Muscle layer of duodenum (tissue), 2 donors: ENCODE data around the gene HOXA11.

Experiments used
- H3K27ac ChIP-seq: one replicate; pipeline ENCODE4 v1.7.0; 2013; ENCODE audit warnings: mild to moderate bottlenecking, low read length
- H3K27me3 ChIP-seq: one replicate; pipeline ENCODE4 v1.7.0; 2013; ENCODE audit warnings: low read depth, mild to moderate bottlenecking, control low read depth, low read length
- H3K36me3 ChIP-seq, 2 donors: one replicate each; pipeline ENCODE4 v1.7.0; 2013; ENCODE audit warnings: low read length in 2 of 2, control low read depth in 1 of 2, mild to moderate bottlenecking in 1 of 2; ENCODE audit not compliant: insufficient read depth in 2 of 2, control insufficient read depth in 1 of 2
- H3K4me1 ChIP-seq, 2 donors: one replicate each; pipeline ENCODE4 v1.7.0; 2013; ENCODE audit warnings: low read length in 2 of 2, mild to moderate bottlenecking in 2 of 2, control low read depth in 1 of 2, moderate library complexity in 1 of 2; ENCODE audit not compliant: insufficient read depth in 2 of 2, control insufficient read depth in 1 of 2
- H3K4me3 ChIP-seq, 2 donors: one replicate each; pipeline ENCODE4 v1.7.0; 2013; ENCODE audit warnings: low read length in 2 of 2, low read depth in 1 of 2, mild to moderate bottlenecking in 1 of 2
- H3K9me3 ChIP-seq, 2 donors: one replicate each; pipeline ENCODE4 v1.7.0; 2013; ENCODE audit warnings: low read length in 2 of 2, control low read depth in 1 of 2, mild to moderate bottlenecking in 1 of 2; ENCODE audit not compliant: control insufficient read depth in 1 of 2
- donor health status: healthy.

Gene HOXA11

DNA sequence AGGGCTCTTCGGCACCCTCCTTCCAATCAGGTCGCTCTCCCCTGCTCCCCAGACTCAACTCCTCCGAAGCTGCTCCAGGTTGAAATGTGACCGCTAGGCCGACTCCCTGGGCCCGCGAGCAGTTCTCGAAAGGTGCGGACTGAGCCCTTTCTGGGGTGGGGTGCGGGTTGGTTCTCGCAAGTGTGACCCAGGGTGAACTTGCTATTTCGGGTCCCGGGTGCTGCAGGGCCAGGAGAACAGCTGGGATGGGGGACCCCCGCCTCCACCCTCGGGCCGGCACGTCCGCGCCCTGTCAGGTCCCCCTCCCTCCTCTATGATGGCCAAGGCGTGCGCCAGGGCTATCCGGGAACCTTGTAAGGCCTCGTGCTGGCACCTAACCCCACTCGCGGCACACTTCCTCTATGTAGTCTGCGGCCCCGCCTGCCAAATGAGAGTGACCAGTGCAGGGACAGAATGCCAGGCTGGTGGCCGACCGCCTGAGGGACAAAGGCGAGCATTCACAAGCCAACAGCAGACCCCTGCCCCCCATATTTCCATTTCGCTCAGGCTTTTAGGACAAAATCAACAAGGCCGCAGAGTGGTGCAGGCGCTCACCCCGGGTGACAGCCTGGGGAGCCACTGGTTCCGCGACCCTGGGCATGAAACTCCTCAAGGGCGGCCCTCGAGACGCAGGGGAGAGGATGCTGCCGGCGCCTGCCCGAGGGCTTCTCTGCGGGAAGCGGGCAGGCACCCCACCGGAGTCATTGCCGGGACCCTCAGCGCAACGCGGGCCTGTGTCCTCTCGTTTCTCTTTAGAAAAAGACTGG lies 28.6 kb upstream of the HOXA11 start:
- peaks cover 56% of the 10 kb centered on the region for H3K27me3 ChIP-seq
- H3K9me3 ChIP-seq, result no peaks in the 10 kb centered on the region
- peaks cover 3 to 18% of the 10 kb centered on the region in 2 donors for H3K4me1 ChIP-seq
- no peaks in the 10 kb centered on the region for H3K36me3 ChIP-seq
- H3K27ac ChIP-seq, result no peak overlapping the region
- peak overlapping the region in 1 of 2 donors; percentile 32 for H3K4me3 ChIP-seq

DNA sequence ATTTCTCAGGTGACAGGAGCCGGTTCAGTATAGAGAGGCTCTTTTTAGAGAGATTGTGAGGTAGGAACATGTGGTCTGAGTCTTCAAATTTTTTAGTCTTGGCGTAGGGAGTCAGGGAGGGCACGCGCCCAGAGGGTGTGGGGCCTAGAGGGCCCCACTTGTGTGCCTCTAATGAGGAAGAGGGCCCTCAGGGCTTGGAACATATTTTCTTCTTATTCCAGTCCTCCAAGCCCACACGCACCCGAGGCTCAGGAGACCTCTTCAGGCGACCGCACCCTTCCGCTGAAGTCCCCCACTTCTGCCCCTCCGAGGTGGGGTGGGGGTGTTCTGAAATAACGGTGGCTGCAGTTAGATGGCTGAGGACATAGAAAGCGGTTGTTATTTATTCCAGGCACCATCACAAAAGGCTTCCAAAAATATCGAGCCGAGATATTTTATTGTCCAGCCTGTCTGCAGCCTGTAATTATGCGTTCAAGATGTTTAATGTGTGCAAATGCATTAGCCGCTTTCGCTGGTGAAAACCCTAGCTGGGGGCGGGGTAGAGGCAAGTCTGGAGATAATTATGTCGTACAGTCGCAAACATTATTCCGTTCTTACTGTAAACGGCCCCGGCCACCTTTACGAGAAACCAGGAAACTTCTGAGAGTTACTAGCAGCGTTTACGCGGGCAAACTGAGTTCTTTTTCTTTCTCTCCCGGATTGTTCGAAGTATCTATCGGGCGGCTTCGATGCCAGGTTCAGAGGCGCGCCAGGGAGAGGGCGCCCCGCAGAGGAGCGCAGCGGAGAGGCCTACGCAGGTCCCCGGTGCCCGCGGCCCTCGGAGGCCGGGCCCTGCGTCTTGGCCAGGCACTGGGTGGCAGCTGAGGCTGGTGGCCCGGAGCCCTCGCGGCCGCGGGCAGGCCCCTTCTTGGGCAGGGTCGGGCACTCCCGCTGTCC lies 27.7 kb upstream of the HOXA11 start:
- Histone ChIP-seq H3K4me3 (peak overlapping the region in 1 of 2 donors; percentile 32), H3K27ac (no peak overlapping the region), H3K9me3 (no peaks in the 10 kb centered on the region), H3K36me3 (no peaks in the 10 kb centered on the region), H3K4me1 (peaks cover 3 to 18% of the 10 kb centered on the region in 2 donors), H3K27me3 (peaks cover 65% of the 10 kb centered on the region)

DNA sequence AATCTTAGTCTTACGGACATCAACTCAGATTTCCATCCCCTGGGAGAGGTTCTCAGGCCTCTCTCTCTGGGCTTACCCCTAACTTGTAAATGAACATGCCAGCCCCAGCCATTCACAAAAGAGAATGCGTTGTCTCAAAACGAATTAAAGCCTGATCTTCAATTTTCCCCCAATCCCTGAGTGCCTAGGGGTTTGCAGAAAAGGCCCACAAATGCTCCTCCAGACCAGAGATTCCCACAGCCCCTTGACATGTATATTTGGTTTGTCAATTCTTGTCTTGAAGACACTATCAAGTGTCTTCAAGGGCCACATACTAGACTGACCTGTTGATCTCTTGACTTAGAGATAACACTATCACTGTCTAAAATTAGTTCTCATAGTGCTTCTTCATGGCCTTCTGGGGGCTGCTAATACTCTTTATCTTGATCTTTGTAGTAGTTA lies 26.8 kb upstream of the HOXA11 start:
- Histone ChIP-seq H3K27ac (no peak overlapping the region), H3K4me1 (peaks cover 3 to 18% of the 10 kb centered on the region in 2 donors), H3K36me3 (no peaks in the 10 kb centered on the region), H3K27me3 (peaks cover 74% of the 10 kb centered on the region), H3K9me3 (no peaks in the 10 kb centered on the region), H3K4me3 (no peak overlapping the region)

DNA sequence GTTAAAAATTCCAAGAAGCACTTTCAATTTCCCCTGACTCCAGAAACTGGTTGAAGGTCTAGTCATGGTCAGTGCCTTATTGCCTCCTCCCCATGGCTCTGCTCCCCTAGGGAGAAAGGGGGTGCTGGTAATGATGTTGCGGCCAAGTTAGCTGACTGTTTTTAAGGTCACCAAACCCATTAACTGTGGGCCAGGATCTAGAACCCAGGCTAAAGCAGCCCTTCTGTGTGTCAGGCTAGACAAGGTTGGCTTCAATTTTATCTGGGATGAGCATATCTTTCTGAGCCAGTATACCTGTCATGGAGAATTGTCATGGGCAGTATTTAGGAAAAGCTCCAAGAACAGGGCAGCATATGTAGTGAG lies 26.0 kb upstream of the HOXA11 start:
- H3K27me3 ChIP-seq, result peaks cover 82% of the 10 kb centered on the region
- no peaks in the 10 kb centered on the region for H3K9me3 ChIP-seq
- H3K27ac ChIP-seq, result no peak overlapping the region
- peaks cover 3 to 18% of the 10 kb centered on the region in 2 donors for H3K4me1 ChIP-seq
- peak overlapping the region; percentile 45 to 50 for H3K4me3 ChIP-seq
- H3K36me3 ChIP-seq, result no peaks in the 10 kb centered on the region

DNA sequence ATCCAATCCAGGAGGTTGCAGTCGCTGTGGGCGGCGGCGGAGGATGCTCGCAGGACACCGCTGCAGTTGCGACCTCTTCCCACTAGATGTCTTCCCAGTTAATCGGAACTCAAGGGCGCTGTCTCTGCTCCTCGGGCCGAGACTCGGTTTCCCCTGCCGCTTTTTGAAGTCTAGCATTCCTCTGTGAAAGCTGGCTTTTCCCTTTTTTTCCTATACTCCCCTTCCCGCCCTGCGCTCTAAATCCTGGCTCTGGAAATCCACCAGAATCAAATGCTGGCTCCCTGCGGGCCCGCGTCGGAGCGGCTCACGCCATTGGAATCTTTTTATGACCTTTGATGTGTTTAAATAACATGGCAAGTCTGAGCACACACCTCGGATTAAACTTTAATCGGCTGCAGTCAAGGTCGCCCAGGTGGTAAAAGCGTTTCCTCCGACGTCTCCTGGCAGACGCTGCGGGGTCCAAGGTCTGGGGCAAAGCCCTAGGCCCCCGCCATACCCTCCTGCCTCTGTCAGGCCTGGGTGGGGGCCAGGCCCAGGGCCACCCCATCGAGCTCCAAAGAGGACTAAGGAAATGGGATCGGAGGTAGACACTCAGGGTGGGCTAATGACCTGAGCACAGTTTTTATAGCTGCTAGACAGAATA lies 25.5 kb upstream of the HOXA11 start:
- Histone ChIP-seq H3K36me3 (no peaks in the 10 kb centered on the region), H3K9me3 (no peaks in the 10 kb centered on the region), H3K4me1 (peaks cover 3 to 18% of the 10 kb centered on the region in 2 donors), H3K4me3 (peak overlapping the region; percentile 45 to 50), H3K27ac (no peak overlapping the region), H3K27me3 (peaks cover 87% of the 10 kb centered on the region)

DNA sequence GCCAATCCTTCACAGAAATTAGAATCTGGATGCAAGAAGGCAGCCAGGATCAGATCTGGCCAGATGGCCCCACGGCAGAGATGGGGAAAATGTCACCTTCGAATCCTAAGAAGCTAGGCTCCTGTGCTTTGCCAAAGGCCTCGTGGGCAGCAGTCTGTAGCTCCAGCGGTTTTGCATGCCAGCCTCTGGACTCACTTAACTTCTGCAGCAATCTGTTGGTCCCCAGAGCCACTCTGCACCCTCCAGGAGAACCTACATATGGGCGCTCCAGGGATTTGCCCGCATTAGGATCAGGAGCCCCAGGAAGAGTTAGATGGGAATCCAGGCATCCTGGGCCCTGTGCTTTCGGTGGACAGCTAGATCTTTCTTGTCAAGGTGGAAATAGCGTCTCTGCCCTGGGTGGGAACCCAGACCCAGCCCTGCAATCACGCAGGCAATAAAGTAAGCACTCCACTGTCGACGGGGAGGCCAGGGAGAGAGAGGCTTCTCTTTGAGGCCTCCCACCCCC lies 25.0 kb upstream of the HOXA11 start:
- no peaks in the 10 kb centered on the region for H3K36me3 ChIP-seq
- peak overlapping the region in 1 of 2 donors; percentile 50 for H3K4me3 ChIP-seq
- H3K27me3 ChIP-seq, result peaks cover 92% of the 10 kb centered on the region
- H3K9me3 ChIP-seq, result no peaks in the 10 kb centered on the region
- H3K4me1 ChIP-seq, result peaks cover 3 to 23% of the 10 kb centered on the region in 2 donors
- H3K27ac ChIP-seq, result no peak overlapping the region

DNA sequence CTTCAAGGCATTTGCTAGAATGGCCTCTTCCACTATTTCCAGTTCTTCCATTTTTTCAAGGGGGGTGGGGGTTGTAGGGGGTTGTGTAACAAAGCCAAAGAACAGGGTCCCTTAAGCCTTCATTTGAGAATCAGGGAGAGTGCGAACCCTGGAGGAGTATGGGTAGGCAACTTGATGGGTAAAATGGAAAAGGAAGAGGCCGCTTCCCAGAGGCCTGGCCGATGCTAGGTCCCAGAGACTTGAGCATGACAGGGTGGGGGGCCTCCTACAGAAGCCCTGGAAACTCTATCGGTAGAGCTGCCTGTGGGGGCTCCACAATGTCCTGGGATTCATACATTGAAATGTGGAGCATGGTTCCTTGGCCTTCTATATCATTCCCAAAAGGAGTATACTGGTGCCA lies 24.0 kb upstream of the HOXA11 start:
- H3K4me1 ChIP-seq, result peaks cover 3 to 29% of the 10 kb centered on the region in 2 donors
- H3K27me3 ChIP-seq, result peaks cover 96% of the 10 kb centered on the region
- no peaks in the 10 kb centered on the region for H3K36me3 ChIP-seq
- no peak overlapping the region for H3K4me3 ChIP-seq
- no peak overlapping the region for H3K27ac ChIP-seq
- peaks cover 0 to 3% of the 10 kb centered on the region in 2 donors for H3K9me3 ChIP-seq

DNA sequence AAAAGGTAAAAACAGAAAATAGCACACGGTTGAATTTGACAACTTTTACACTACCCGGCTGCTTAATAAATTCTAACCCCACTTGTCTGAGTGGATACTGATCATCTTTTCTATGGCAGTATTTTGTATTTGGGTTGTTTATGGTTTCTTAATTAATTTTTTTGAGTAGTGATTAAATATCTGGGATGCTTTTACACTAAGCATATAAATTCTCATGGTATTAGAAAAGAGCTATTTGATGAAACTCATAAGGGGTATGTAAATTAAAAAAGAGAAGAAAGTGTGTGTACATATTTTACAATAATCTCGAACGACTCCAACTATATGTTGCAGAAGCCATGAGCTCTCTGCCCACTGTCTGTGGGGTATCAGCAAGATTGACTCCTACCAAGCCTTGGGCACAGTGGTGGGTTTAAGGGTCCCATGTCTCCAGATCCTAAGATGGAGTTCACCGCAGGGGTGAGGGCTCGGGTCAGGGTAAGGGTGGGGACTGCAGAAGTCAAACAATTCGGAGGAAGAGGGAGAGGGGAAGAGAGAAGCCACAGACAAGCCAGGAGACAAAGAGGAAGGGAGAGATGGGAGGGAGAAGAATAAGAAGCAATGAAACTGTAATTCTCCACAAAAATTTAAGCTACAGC lies 22.4 kb upstream of the HOXA11 start:
- peaks cover 0 to 3% of the 10 kb centered on the region in 2 donors for H3K9me3 ChIP-seq
- H3K27me3 ChIP-seq, result peaks cover 95% of the 10 kb centered on the region
- no peak overlapping the region for H3K4me3 ChIP-seq
- H3K36me3 ChIP-seq, result no peaks in the 10 kb centered on the region
- no peak overlapping the region for H3K27ac ChIP-seq
- peaks cover 3 to 17% of the 10 kb centered on the region in 2 donors for H3K4me1 ChIP-seq

DNA sequence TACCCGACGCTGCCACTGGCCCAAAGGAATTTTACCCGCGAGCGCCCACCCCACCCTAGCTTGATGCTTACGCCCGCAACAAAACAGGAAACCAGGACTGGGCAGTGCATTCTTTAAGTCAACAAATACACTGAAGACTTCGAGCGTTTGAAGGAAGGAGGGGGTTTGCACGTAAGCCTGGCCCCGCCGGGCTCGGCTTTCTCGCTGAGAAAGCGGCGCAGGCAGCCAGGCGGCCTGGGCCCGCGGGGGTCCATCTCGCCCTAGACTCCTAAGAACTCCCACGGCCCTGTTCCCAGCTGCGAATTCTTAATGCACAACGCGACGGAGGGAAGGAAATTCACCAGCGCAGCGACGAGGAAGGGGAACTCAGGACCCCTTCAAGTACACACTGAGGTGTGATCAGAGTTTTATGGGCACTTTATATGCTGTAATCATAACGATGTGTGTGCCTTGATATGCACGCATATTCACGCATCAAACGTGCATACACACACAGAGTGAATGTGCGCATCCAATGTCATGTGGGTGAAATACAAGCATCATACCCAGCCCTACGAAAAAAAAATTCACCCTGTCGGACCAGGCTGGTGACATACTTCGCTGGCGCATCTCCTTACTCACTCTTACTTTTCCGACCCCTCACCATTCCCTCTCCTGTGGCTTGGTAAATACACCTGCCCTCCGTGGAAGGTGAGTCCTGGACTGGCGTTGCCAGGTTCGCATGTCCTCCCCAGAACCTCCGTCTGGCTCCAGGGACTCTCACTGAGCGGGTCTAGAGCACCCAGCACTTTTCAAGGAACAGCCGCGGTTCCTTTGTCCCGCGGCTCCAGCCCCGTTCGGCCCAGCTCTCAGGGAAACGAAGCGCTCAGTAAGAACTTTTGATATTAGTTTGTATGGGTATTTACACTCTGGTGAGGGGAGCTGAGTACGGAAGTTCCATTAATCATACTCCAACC lies 20.6 kb upstream of the HOXA11 start:
- Histone ChIP-seq H3K36me3 (no peaks in the 10 kb centered on the region), H3K9me3 (peaks cover 0 to 3% of the 10 kb centered on the region in 2 donors), H3K27ac (no peak overlapping the region), H3K4me1 (peaks cover 2 to 25% of the 10 kb centered on the region in 2 donors), H3K4me3 (peak overlapping the region in 1 of 2 donors; percentile 12), H3K27me3 (peaks cover 94% of the 10 kb centered on the region)

DNA sequence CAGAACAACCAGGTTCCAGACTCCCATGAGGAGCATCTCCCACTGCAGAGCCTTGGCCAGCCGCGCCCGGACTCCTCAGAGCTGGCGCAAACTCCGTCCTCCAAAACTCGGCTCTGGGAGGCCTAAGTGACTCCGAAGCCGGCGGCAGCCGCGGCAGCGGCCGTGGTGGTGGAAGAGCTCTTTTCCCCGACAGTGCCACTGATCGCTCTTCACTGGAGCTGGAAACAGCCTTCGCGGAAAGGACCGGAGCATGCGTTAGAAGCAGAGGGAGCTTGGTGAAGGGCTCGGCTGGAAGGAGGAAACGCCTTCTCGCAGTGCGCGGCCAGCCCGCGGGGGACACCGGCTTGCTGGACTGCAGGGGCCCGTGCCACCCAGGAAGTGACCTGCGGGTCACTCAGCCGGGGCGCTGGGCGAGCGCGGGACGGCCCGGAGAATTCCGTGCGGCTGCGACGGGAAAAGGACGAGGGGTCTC lies 19.9 kb upstream of the HOXA11 start:
- peaks cover 0 to 28% of the 10 kb centered on the region in 2 donors for H3K4me1 ChIP-seq
- H3K27me3 ChIP-seq, result peaks cover 91% of the 10 kb centered on the region
- peak overlapping the region in 1 of 2 donors; percentile 12 for H3K4me3 ChIP-seq
- peaks cover 0 to 3% of the 10 kb centered on the region in 2 donors for H3K9me3 ChIP-seq
- no peak overlapping the region for H3K27ac ChIP-seq
- H3K36me3 ChIP-seq, result no peaks in the 10 kb centered on the region
